ENCODE data around the gene MCIDAS. TPM values are rescaled to one million over a fixed set of nuclear protein-coding genes. Genes with fewer than 3 reads are reported as not detected.

MCIDAS gene
- total and polyA plus RNA-seq, 4 donors: not detected

GRCh38 chr5:55171471-55171870, 55.6 kb downstream of the MCIDAS start:
- Histone ChIP-seq H3K9me3 (ENCODE audit: control insufficient read depth in 4 of 4, low read length in 3 of 4) (no peaks in the 10 kb centered on the region), H3K9ac (ENCODE audit: low read depth in 1 of 2, low read length in 2 of 2) (no peak overlapping the region), H3K27ac (ENCODE audit: low read depth in 1 of 2, low read length in 2 of 2) (no peak overlapping the region), H3K27me3 (ENCODE audit: control insufficient read depth in 4 of 4, insufficient read depth in 4 of 4, low read length in 3 of 4) (peaks cover 0 to 10% (median 3%) of the 10 kb centered on the region in 4 donors), H3K4me1 (ENCODE audit: control insufficient read depth in 4 of 4, insufficient read depth in 4 of 4, low read length in 3 of 4) (peaks cover 8 to 29% (median 25%) of the 10 kb centered on the region in 4 donors), H3K36me3 (ENCODE audit: control insufficient read depth in 4 of 4, insufficient read depth in 3 of 4, low read depth in 1 of 4, low read length in 3 of 4) (no peaks in the 10 kb centered on the region), H3K4me3 (ENCODE audit: low read depth in 1 of 3, low read length in 3 of 3) (no peak overlapping the region)
- WGBS: 14% methylated on average over 2 of the region's 2 CpGs
- no peak for DNase-seq (ENCODE audit: low spot score)
- TF ChIP-seq FOXA2 (IDR thresholded peaks at IDR 0.05): no peak
- no peak for TF ChIP-seq CTCF (IDR thresholded peaks at IDR 0.05; ENCODE audit: low read depth, low read length, missing input control)
- no peak for TF ChIP-seq RXRA (IDR thresholded peaks at IDR 0.05)
- TF ChIP-seq FOXA1 (IDR thresholded peaks at IDR 0.05): no peak

Small RNAs within 50 kb of the gene (small RNA-seq; reads per million reads assigned to genes)
- gene MIR449A (0.15 reads per million), gene MIR449B (not detected), gene MIR449C (0.86 reads per million, percentile 74 among the genes with 10 or more reads in this experiment)

Other genes with a start within 250 kb of the MCIDAS start
- gene ESM1, start 241.7 kb downstream of the MCIDAS start, total RNA-seq: under 1 TPM in 1 of 2 donors, not detected in 1; 0.28 TPM
- under 1 TPM in 1 of 2 donors, not detected in 1; 0.08 TPM for gene ESM1, start 241.7 kb downstream of the MCIDAS start, polyA plus RNA-seq
- 1 to 10 TPM in 1 of 2 donors, under 1 TPM in 1; 0.61 to 1.7 TPM for gene GZMK, start 203.1 kb downstream of the MCIDAS start, total RNA-seq
- 1 to 10 TPM in 1 of 2 donors, under 1 TPM in 1; 0.96 to 1.1 TPM for gene GZMK, start 203.1 kb downstream of the MCIDAS start, polyA plus RNA-seq
- gene GZMA, start 124.7 kb downstream of the MCIDAS start, total RNA-seq: 1 to 10 TPM; 2.1 to 2.4 TPM
- 1 to 10 TPM; 1.9 to 2.2 TPM for gene GZMA, start 124.7 kb downstream of the MCIDAS start, polyA plus RNA-seq
- 1 to 10 TPM; 1.0 TPM for gene GPX8, start 67.1 kb downstream of the MCIDAS start, total RNA-seq
- gene GPX8, start 67.1 kb downstream of the MCIDAS start, polyA plus RNA-seq: 1 to 10 TPM in 1 of 2 donors, under 1 TPM in 1; 0.68 to 1.2 TPM
- gene CDC20B, start 54.1 kb downstream of the MCIDAS start, total RNA-seq: under 1 TPM in 1 of 2 donors, not detected in 1; 0.28 TPM
- gene CDC20B, start 54.1 kb downstream of the MCIDAS start, polyA plus RNA-seq: not detected
- gene CCNO, start 6.3 kb upstream of the MCIDAS start, total RNA-seq: not detected
- under 1 TPM in 1 of 2 donors, not detected in 1; 0.23 TPM for gene CCNO, start 6.3 kb upstream of the MCIDAS start, polyA plus RNA-seq
- gene DHX29, start 80.4 kb upstream of the MCIDAS start, total RNA-seq: 10 to 100 TPM; 19.2 to 23.8 TPM
- gene DHX29, start 80.4 kb upstream of the MCIDAS start, polyA plus RNA-seq: 10 to 100 TPM in 1 of 2 donors, 1 to 10 TPM in 1; 8.6 to 43.8 TPM
- 10 to 100 TPM; 37.0 to 43.8 TPM for gene MTREX, start 80.7 kb upstream of the MCIDAS start, total RNA-seq
- gene MTREX, start 80.7 kb upstream of the MCIDAS start, polyA plus RNA-seq: 10 to 100 TPM in 1 of 2 donors, 1 to 10 TPM in 1; 10.0 to 10.4 TPM

All from liver (tissue), 10 donors.